GM18511 (cell line): ENCODE measurements around the gene MALAT1.
A peak's percentile ranks its signal among the peaks of the same experiment; 100 is the strongest.
"Not testable (repeated sequence)": the region's sequence is repeated elsewhere in the genome, so short reads cannot be mapped to it uniquely, and the experiment has no call there.

Source experiments
- ATAC-seq: cut with Tn5 transposase; IDR thresholded peaks from one replicate; pipeline ENCODE4 v1.9.1; 2021; ENCODE audit warnings: mild to moderate bottlenecking, moderate library complexity; ENCODE audit not compliant: unreplicated experiment

The MALAT1 gene

DNA sequence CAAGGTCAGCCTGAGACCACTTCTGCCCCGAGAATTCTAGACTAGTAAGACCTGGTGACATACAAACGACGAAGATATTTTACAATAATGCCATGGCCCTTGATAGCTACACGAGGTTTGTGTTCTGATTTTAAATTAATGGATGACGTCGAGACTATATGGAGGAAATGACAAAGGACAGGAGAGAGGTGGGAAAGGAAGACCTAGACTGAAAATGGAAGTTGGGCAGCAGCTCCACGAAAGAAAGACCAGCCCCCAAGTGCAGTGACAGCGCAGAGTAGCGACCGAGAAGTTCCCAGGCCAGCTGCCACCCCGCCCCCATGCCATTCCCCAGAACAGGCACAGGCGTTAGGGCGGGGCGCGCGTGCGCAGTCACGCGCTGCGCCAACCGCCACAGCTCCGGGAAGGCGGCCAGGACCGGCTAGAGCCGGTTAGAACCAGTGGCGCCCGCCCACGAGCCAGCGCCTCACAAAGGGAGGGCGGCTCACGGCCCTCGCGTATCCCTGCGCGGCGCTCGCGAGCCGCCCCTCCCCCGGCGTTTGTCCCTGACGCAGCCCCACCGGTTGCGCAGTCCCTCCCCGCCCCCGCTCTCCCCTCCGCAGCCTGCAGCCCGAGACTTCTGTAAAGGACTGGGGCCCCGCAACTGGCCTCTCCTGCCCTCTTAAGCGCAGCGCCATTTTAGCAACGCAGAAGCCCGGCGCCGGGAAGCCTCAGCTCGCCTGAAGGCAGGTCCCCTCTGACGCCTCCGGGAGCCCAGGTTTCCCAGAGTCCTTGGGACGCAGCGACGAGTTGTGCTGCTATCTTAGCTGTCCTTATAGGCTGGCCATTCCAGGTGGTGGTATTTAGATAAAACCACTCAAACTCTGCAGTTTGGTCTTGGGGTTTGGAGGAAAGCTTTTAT is 1.5 kb upstream of the MALAT1 start:
- peak; percentile 76 for ATAC-seq

- no peak for ATAC-seq
Measured at GRCh38 chr11:65498042-65498726, 661 bp upstream of the MALAT1 start.

- no peak for ATAC-seq
Measured at GRCh38 chr11:65498727-65498976, 193 bp upstream of the MALAT1 start.

GRCh38 chr11:65499713-65500386 is 1.0 kb downstream of the MALAT1 start:
- ATAC-seq: no peak

DNA sequence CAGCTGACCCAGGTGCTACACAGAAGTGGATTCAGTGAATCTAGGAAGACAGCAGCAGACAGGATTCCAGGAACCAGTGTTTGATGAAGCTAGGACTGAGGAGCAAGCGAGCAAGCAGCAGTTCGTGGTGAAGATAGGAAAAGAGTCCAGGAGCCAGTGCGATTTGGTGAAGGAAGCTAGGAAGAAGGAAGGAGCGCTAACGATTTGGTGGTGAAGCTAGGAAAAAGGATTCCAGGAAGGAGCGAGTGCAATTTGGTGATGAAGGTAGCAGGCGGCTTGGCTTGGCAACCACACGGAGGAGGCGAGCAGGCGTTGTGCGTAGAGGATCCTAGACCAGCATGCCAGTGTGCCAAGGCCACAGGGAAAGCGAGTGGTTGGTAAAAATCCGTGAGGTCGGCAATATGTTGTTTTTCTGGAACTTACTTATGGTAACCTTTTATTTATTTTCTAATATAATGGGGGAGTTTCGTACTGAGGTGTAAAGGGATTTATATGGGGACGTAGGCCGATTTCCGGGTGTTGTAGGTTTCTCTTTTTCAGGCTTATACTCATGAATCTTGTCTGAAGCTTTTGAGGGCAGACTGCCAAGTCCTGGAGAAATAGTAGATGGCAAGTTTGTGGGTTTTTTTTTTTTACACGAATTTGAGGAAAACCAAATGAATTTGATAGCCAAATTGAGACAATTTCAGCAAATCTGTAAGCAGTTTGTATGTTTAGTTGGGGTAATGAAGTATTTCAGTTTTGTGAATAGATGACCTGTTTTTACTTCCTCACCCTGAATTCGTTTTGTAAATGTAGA is 1.7 kb downstream of the MALAT1 start:
- no peak for ATAC-seq

- no peak for ATAC-seq
Measured at GRCh38 chr11:65501186-65501471, 2.3 kb downstream of the MALAT1 start.

DNA sequence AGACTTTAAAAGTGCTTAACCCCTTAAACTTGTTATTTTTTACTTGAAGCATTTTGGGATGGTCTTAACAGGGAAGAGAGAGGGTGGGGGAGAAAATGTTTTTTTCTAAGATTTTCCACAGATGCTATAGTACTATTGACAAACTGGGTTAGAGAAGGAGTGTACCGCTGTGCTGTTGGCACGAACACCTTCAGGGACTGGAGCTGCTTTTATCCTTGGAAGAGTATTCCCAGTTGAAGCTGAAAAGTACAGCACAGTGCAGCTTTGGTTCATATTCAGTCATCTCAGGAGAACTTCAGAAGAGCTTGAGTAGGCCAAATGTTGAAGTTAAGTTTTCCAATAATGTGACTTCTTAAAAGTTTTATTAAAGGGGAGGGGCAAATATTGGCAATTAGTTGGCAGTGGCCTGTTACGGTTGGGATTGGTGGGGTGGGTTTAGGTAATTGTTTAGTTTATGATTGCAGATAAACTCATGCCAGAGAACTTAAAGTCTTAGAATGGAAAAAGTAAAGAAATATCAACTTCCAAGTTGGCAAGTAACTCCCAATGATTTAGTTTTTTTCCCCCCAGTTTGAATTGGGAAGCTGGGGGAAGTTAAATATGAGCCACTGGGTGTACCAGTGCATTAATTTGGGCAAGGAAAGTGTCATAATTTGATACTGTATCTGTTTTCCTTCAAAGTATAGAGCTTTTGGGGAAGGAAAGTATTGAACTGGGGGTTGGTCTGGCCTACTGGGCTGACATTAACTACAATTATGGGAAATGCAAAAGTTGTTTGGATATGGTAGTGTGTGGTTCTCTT is 2.8 kb downstream of the MALAT1 start:
- ATAC-seq: no peak

DNA sequence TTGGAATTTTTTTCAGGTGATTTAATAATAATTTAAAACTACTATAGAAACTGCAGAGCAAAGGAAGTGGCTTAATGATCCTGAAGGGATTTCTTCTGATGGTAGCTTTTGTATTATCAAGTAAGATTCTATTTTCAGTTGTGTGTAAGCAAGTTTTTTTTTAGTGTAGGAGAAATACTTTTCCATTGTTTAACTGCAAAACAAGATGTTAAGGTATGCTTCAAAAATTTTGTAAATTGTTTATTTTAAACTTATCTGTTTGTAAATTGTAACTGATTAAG is 3.4 kb downstream of the MALAT1 start:
- no peak for ATAC-seq

GRCh38 chr11:65502555-65503367 is 3.9 kb downstream of the MALAT1 start:
- no peak for ATAC-seq

DNA sequence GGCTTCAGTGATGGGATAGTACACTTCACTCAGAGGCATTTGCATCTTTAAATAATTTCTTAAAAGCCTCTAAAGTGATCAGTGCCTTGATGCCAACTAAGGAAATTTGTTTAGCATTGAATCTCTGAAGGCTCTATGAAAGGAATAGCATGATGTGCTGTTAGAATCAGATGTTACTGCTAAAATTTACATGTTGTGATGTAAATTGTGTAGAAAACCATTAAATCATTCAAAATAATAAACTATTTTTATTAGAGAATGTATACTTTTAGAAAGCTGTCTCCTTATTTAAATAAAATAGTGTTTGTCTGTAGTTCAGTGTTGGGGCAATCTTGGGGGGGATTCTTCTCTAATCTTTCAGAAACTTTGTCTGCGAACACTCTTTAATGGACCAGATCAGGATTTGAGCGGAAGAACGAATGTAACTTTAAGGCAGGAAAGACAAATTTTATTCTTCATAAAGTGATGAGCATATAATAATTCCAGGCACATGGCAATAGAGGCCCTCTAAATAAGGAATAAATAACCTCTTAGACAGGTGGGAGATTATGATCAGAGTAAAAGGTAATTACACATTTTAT is 4.6 kb downstream of the MALAT1 start:
- ATAC-seq: no peak

DNA sequence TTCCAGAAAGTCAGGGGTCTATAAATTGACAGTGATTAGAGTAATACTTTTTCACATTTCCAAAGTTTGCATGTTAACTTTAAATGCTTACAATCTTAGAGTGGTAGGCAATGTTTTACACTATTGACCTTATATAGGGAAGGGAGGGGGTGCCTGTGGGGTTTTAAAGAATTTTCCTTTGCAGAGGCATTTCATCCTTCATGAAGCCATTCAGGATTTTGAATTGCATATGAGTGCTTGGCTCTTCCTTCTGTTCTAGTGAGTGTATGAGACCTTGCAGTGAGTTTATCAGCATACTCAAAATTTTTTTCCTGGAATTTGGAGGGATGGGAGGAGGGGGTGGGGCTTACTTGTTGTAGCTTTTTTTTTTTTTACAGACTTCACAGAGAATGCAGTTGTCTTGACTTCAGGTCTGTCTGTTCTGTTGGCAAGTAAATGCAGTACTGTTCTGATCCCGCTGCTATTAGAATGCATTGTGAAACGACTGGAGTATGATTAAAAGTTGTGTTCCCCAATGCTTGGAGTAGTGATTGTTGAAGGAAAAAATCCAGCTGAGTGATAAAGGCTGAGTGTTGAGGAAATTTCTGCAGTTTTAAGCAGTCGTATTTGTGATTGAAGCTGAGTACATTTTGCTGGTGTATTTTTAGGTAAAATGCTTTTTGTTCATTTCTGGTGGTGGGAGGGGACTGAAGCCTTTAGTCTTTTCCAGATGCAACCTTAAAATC is 5.3 kb downstream of the MALAT1 start:
- ATAC-seq: no peak

- no peak for ATAC-seq
Measured at GRCh38 chr11:65504674-65505465, 6.0 kb downstream of the MALAT1 start.

DNA sequence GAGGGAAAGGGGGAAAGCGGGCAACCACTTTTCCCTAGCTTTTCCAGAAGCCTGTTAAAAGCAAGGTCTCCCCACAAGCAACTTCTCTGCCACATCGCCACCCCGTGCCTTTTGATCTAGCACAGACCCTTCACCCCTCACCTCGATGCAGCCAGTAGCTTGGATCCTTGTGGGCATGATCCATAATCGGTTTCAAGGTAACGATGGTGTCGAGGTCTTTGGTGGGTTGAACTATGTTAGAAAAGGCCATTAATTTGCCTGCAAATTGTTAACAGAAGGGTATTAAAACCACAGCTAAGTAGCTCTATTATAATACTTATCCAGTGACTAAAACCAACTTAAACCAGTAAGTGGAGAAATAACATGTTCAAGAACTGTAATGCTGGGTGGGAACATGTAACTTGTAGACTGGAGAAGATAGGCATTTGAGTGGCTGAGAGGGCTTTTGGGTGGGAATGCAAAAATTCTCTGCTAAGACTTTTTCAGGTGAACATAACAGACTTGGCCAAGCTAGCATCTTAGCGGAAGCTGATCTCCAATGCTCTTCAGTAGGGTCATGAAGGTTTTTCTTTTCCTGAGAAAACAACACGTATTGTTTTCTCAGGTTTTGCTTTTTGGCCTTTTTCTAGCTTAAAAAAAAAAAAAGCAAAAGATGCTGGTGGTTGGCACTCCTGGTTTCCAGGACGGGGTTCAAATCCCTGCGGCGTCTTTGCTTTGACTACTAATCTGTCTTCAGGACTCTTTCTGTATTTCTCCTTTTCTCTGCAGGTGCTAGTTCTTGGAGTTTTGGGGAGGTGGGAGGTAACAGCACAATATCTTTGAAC is 6.8 kb downstream of the MALAT1 start:
- ATAC-seq: no peak

DNA sequence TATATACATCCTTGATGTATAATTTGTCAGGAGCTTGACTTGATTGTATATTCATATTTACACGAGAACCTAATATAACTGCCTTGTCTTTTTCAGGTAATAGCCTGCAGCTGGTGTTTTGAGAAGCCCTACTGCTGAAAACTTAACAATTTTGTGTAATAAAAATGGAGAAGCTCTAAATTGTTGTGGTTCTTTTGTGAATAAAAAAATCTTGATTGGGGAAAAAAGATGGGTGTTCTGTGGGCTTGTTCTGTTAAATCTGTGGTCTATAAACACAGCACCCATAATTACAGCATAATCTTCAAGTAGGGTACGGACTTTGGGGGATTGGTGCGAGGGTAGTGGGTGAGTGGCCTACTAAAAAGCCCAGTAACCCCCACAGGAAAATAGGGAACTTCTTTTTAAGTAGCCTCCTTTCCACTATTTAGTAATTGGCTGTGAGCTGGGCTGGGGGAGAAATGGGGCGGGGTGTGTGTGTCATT is 7.5 kb downstream of the MALAT1 start:
- ATAC-seq: no peak

DNA sequence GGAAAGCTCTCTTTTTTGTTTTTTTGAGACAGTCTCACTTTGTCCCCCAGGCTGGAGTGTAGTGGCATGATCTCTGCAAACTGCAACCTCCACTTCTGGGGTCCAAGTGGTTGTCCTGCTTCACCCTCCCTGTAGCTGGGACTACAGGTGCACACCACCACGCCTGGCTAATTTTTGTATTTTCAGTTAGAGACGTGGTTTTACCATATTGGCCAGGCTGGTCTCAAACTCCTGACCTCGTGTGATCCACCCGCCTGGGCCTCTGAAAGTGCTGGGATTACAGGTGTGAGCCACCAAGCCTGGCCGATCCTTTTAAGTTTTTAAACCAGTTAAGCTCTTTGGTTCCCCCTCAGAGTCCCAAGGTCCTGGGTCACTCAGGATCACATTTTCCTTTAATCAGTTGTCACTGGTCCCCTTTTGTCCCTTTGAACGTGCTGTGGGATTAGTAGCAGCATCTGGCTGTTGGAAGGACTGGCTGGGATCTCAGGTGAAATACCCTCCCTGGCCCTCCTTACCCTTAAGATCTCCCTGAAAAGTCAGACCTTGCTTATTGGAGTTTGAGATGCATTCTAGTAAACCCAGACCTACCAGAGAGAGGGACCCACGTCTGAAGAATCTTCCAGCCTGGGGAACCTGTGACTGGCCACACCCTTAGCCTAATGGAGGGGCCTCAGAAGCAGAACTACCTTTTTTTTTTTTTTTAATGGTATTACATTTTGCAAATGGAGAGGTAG is 8.1 kb downstream of the MALAT1 start:
- peak; percentile 51 for ATAC-seq

- ATAC-seq: not testable (repeated sequence)
Measured at GRCh38 chr11:65512311-65512710, 13.5 kb downstream of the MALAT1 start.
